ENCODE results near the gene SYNDIG1.

The SYNDIG1 gene

DNA sequence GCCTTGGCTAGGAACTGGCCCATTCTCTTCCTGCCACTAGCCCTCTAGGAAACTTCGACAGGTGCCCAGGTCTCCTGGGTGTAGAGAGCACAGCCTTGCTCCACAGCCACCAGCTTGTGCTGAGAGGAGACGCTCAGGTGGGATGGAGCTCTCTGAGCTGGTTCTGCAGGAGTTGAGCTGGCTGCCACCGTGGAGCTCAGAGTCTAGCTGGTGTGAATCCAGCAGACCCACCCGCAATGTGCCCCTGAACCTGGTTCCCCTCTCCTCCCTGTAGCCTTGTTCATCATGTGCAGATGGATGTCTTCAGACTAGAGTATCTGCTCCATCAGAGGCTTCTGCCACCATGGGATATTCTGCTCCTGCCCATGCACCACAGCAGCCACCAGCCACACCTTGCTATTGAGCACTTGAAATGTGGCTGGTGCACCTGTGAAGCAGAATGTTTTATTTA is 222.5 kb downstream of the SYNDIG1 start:
- Mint-ChIP-seq H3K4me1 (no peaks in the 10 kb centered on the region), H3K36me3 (ENCODE audit: insufficient read depth) (peaks cover 2% of the 10 kb centered on the region), H3K4me3 (no peak overlapping the region), H3K27ac (ENCODE audit: low read depth) (no peak overlapping the region), H3K9me3 (no peaks in the 10 kb centered on the region), H3K27me3 (peaks cover 78% of the 10 kb centered on the region)
- ATAC-seq (replicated peaks; ENCODE audit: extremely low read depth, poor library complexity, severe bottlenecking) = no peak
- DNase-seq (ENCODE audit: low spot score in 2 of 2) = no peak

DNA sequence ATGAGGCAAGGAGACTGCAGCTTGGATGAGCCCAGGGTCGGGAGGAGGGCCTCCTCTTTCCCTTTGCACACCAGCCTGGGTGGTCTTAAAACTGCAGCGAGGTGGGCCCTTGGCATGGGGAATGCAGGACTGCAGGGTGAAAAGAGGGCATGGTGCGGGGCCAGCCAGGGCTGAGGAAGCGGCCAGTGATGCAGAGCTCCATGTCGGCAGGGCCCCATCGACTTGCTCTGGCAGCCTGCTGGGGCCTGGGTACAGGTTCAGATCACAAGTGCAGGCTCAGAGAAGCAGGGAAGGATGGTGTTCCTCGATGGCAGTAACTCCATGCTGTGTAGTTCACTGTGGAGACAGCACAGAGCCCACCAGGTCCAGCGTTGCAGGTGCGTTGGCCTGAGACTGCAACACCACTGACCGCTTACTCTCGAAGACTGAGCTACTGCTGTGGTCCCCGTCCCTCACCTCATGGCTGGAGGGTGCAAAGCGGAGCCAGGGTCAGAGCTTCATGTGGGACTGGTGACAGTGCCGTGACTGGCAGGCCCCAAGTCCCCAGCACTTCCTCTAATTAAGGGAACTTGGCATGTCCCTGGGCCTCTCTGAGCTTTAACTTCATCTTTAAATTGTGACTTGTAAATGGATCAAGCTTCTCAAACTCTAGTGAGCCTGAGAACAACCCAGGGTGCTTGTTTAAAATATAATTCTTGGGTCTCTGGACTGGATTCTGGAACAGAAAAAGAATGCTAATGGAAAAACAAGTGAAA is 223.2 kb downstream of the SYNDIG1 start:
- H3K4me1 Mint-ChIP-seq = no peaks in the 10 kb centered on the region
- H3K9me3 Mint-ChIP-seq = no peaks in the 10 kb centered on the region
- ATAC-seq (replicated peaks; ENCODE audit: extremely low read depth, poor library complexity, severe bottlenecking) (no peak), DNase-seq (ENCODE audit: low spot score in 2 of 2) (no peak)
- H3K27ac Mint-ChIP-seq (ENCODE audit: low read depth) = no peak overlapping the region
- no peaks in the 10 kb centered on the region for H3K36me3 Mint-ChIP-seq (ENCODE audit: insufficient read depth)
- H3K4me3 Mint-ChIP-seq = no peak overlapping the region
- H3K27me3 Mint-ChIP-seq = peaks cover 72% of the 10 kb centered on the region

DNA sequence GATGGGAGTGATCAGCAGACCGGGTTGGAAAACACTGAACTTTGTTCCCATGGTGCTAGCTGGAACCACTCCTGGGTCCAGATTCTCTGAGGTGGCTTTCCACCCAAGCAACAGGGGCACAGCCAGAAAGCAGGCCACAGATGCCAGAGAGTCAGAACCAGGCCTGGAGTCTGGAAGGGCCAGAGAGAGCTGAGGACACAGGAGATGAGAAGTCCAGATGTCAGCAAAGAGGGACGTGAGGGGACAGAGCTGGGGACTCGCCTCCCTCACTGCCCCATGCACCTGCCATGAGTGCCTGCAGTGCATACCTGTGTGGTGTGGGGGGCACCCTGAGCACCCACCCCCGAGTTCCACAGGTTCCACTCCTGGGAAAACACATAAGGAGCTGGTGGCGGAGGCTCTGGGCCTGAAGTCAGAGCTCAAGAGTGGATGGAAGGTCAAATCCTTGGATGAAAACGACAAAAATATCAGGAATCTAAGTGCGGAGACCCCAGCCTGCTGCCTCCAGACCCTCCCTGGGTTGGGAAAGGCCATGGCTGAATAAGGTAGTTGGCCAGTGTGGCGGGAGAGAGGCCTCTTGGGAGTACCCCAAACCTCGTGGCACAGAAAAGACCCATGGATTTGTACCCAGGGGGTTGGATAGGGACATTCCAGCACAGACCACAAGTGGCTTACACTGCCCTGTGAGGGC is 224.2 kb downstream of the SYNDIG1 start:
- Mint-ChIP-seq H3K27me3 (peaks cover 67% of the 10 kb centered on the region), H3K9me3 (no peaks in the 10 kb centered on the region), H3K36me3 (ENCODE audit: insufficient read depth) (no peaks in the 10 kb centered on the region), H3K4me1 (no peaks in the 10 kb centered on the region), H3K27ac (ENCODE audit: low read depth) (no peak overlapping the region), H3K4me3 (no peak overlapping the region)
- ATAC-seq (replicated peaks; ENCODE audit: extremely low read depth, poor library complexity, severe bottlenecking) = no peak
- no peak for DNase-seq (ENCODE audit: low spot score in 2 of 2)

DNA sequence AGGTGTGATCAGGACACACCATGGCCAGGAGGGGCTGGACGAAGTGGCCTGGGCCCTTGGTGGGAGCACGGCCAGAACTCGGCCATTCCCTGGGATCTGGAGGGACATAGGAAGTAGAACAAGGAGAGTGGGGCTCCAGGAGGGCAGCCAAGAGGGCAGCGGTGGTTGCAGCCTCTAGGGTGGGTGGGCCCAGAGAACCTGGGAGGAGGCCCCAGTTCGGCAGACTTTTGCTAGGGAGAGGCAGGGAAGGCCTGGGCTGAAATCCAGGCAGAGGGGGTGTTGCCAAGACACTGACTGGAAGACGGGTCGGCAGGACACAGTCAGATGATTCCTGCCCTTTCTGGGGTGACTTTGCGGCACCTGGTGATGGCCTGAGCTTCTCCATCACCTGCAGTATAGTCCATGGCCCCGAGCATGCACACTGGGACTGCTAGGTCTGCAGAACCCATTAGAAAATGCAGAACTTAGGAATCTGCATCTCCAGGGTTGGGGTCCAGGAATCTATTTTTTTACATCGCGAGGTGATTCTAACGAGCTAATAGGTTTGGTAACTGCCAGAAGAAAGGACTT is 224.8 kb downstream of the SYNDIG1 start:
- H3K9me3 Mint-ChIP-seq = no peaks in the 10 kb centered on the region
- no peak overlapping the region for H3K4me3 Mint-ChIP-seq
- ATAC-seq (replicated peaks; ENCODE audit: extremely low read depth, poor library complexity, severe bottlenecking) = no peak
- DNase-seq (ENCODE audit: low spot score in 2 of 2) = no peak
- H3K27ac Mint-ChIP-seq (ENCODE audit: low read depth) = no peak overlapping the region
- H3K27me3 Mint-ChIP-seq = peaks cover 64% of the 10 kb centered on the region
- no peaks in the 10 kb centered on the region for H3K4me1 Mint-ChIP-seq
- no peaks in the 10 kb centered on the region for H3K36me3 Mint-ChIP-seq (ENCODE audit: insufficient read depth)

DNA sequence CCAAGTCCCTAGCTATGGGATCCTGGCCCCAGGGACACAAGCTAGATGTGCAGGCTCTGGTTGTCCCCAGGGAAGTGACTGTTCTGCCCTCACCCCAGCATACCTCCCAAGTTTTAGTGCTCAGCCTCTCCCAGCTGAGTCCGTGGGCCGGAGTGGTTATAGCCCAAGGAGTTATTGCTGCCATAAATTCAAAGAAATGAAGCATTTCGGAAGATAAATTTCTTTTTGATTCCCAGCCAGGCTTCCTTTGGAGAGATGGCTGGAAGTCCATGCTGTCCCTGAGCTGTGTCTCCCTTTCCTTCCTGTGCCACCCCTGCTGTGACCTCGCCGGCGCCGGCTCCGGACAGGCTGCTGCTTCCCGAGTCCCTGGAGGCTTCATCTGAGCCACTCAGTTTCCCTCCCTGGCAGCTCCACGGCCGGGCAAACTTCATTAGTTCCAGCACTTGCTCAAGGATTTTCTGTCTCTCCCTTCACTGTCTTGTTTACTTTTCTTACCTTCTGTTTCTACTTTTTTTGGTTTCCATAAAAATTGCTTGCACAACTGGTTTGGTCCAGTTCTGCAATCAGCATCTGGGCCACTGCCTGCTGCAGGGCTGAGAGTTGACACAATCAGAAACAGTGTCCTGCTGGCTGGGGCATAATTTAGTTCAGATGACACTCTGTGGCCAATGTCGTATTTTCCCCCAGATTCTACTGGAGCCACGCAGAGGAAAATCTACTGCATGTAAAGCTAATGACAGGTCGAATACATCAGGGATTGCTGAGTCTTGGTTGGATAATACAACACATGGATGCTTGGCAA is 225.5 kb downstream of the SYNDIG1 start:
- Mint-ChIP-seq H3K4me1 (no peaks in the 10 kb centered on the region), H3K27me3 (peaks cover 64% of the 10 kb centered on the region), H3K36me3 (ENCODE audit: insufficient read depth) (no peaks in the 10 kb centered on the region), H3K27ac (ENCODE audit: low read depth) (no peak overlapping the region), H3K4me3 (no peak overlapping the region), H3K9me3 (no peaks in the 10 kb centered on the region)
- DNase-seq (ENCODE audit: low spot score in 2 of 2) = no peak
- ATAC-seq (replicated peaks; ENCODE audit: extremely low read depth, poor library complexity, severe bottlenecking) = no peak

DNA sequence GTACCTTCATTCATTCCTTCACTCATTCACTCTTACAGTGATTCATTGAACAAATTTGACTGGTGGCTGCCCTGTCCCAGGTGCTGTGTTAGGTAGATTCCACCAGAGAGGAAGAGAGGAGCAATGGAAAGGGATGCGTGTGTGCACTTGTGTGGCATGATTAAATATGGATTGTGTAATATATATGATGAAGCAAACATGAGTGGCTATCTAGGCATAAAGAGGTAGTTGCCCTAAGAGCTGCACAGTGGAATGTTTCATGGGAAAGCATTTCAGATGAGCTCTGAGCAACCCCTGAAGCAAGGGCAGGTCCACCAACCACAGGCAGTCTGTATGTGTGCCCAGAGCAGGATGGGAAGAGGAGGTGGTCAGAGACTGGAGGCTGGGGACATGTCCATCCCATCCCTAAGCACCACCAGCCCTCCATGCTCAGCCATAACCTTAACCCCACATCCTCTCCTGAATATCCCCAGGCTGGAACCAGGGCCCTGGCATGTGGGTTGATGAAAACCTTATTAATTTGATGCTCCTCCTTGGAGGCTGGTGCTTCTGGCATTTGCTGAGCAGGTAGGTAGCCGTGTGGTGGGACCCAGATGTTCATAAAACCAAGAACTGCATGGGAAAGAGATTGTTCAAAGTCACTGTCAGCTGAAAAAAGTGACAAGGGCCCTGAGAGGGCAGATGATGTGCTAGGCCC is 226.2 kb downstream of the SYNDIG1 start:
- no peak for DNase-seq (ENCODE audit: low spot score in 2 of 2)
- no peak overlapping the region for H3K4me3 Mint-ChIP-seq
- ATAC-seq (replicated peaks; ENCODE audit: extremely low read depth, poor library complexity, severe bottlenecking) = no peak
- no peak overlapping the region for H3K27ac Mint-ChIP-seq (ENCODE audit: low read depth)
- no peaks in the 10 kb centered on the region for H3K9me3 Mint-ChIP-seq
- no peaks in the 10 kb centered on the region for H3K4me1 Mint-ChIP-seq
- H3K27me3 Mint-ChIP-seq = peaks cover 64% of the 10 kb centered on the region
- no peaks in the 10 kb centered on the region for H3K36me3 Mint-ChIP-seq (ENCODE audit: insufficient read depth)

DNA sequence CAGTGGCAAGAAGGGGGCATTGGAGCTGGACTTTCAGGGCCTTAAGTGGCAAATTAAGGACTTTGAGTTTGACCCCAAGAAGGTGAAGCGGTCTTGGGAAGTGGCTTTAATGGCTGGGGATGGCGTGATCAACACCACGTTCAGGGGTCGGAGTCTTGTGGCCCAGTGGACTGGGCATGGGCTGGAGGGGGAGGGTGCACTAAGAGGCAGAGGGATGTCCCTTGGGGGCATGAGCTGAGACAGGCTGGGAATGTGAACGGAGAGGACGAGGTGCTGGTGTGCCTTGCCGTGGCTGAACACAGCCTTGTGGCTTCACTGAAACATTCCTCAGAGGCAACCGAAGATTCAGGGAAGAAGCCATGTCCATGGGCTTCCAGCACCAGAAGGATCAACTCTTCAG is 227.0 kb downstream of the SYNDIG1 start:
- H3K4me1 Mint-ChIP-seq = no peaks in the 10 kb centered on the region
- no peak for DNase-seq (ENCODE audit: low spot score in 2 of 2)
- H3K36me3 Mint-ChIP-seq (ENCODE audit: insufficient read depth) = no peaks in the 10 kb centered on the region
- no peaks in the 10 kb centered on the region for H3K9me3 Mint-ChIP-seq
- H3K27me3 Mint-ChIP-seq = peaks cover 71% of the 10 kb centered on the region
- no peak overlapping the region for H3K27ac Mint-ChIP-seq (ENCODE audit: low read depth)
- H3K4me3 Mint-ChIP-seq = no peak overlapping the region
- ATAC-seq (replicated peaks; ENCODE audit: extremely low read depth, poor library complexity, severe bottlenecking) = no peak

DNA sequence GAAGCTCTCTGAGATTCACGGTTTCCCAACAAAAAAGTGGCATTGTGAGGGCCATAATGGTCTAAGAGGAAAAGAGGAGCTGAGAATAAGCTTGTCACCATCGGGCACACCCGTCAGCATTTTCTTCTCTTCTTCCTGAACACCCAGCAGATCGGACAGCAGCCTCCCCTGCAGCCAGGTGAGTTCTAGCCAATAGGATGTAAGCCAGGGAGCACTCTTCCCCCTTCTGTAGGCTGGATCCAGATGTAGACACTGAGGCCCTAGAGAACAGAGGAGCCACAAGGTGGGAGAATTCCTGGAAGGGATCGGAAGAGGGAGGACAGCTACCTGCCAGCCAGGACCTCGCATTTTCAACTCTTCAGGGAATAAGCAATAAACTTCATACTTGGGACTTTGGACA is 228.0 kb downstream of the SYNDIG1 start:
- H3K27ac Mint-ChIP-seq (ENCODE audit: low read depth) = no peak overlapping the region
- no peaks in the 10 kb centered on the region for H3K36me3 Mint-ChIP-seq (ENCODE audit: insufficient read depth)
- peaks cover 65% of the 10 kb centered on the region for H3K27me3 Mint-ChIP-seq
- no peak overlapping the region for H3K4me3 Mint-ChIP-seq
- no peak for ATAC-seq (replicated peaks; ENCODE audit: extremely low read depth, poor library complexity, severe bottlenecking)
- no peaks in the 10 kb centered on the region for H3K4me1 Mint-ChIP-seq
- H3K9me3 Mint-ChIP-seq = no peaks in the 10 kb centered on the region
- DNase-seq (ENCODE audit: low spot score in 2 of 2) = no peak

DNA sequence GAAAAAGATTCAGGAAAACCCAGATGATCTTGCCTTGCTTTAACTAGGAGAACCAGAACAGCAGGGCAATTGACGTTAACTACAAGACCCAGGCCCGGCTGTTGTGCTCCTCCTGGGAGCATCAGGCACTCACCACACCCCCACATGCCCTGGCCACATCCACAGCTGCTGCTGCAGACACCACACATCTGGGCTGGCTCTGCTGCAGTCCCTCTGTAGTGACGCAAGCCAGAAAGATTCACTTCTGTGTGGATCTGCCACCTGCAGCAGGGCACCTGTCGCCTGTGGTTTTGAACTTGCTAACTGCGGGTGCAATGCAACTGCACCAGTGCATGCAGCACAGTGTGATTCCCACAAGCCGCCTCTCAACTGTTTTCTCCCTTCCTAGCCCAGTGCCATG is 228.8 kb downstream of the SYNDIG1 start:
- H3K9me3 Mint-ChIP-seq = no peaks in the 10 kb centered on the region
- DNase-seq (ENCODE audit: low spot score in 2 of 2) (no peak), ATAC-seq (replicated peaks; ENCODE audit: extremely low read depth, poor library complexity, severe bottlenecking) (no peak)
- no peaks in the 10 kb centered on the region for H3K4me1 Mint-ChIP-seq
- no peak overlapping the region for H3K27ac Mint-ChIP-seq (ENCODE audit: low read depth)
- H3K36me3 Mint-ChIP-seq (ENCODE audit: insufficient read depth) = no peaks in the 10 kb centered on the region
- peaks cover 60% of the 10 kb centered on the region for H3K27me3 Mint-ChIP-seq
- no peak overlapping the region for H3K4me3 Mint-ChIP-seq

DNA sequence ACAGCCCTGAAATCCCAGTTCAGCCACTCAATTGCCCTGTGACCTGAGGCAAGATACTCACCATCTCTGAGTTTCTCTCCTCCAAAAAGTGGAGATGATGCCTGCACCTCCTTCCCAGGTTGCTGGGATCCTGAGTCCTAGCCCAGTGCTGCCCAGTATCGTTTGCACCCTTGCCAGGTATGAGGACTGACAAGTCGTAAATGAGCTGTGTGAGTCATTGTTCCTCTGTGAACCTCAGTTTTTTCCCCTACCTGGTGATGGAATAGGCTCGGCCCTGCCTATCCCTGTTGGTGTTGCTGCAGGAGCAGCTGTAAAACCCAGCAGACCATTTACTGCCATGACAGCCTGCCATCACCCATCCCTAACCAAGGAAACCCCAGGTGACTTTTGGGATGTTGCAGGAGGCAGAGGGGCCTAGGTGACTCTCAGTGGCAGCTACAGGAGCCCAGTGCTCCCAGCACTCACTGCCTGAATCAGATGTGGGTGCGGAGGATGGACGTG is 229.3 kb downstream of the SYNDIG1 start:
- H3K9me3 Mint-ChIP-seq = no peaks in the 10 kb centered on the region
- no peaks in the 10 kb centered on the region for H3K36me3 Mint-ChIP-seq (ENCODE audit: insufficient read depth)
- ATAC-seq (replicated peaks; ENCODE audit: extremely low read depth, poor library complexity, severe bottlenecking) (no peak), DNase-seq (ENCODE audit: low spot score in 2 of 2) (no peak)
- H3K4me3 Mint-ChIP-seq = no peak overlapping the region
- no peaks in the 10 kb centered on the region for H3K4me1 Mint-ChIP-seq
- H3K27me3 Mint-ChIP-seq = peaks cover 54% of the 10 kb centered on the region
- H3K27ac Mint-ChIP-seq (ENCODE audit: low read depth) = no peak overlapping the region

DNA sequence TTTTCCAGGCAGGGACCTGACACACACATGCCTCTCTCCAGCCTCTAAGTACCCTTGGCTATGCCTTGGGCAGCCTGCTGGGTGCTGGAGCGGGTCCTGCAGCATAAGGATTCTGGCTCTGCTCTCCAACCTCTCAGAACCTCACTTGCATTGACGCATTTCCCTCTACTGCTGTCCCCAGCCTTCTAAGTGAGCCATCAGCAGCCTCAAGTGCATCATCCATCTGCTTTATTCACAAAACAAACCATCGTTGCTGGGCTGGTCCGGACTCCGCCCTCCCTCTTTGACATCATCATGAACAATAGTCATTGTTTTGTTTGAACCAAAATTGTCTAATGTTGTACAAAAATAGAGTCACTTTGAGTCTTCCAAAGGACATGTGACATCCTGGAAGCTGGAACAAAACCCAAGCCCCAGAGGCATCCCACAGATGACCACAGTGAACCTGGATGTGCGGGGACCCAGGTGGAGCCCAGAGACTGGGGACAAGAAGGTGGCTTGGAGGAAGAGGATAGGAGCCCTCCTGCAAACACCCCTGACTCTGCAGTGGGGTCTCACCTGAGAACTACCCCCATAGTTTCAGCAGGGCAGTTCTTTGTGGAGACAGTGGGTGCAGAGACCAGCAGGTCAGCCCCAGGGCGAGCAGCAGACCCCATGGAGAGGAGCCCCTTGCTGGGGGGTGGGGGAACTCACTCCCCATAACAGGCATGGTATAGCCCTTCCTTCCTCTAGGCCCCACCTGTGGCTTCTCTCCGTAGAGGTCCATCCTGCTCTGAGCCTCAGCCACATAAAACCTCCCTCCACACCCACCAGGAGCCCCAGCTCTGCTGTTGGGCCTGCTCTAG is 230.1 kb downstream of the SYNDIG1 start:
- DNase-seq (ENCODE audit: low spot score in 2 of 2) (no peak), ATAC-seq (replicated peaks; ENCODE audit: extremely low read depth, poor library complexity, severe bottlenecking) (no peak)
- Mint-ChIP-seq H3K4me3 (no peak overlapping the region), H3K36me3 (ENCODE audit: insufficient read depth) (no peaks in the 10 kb centered on the region), H3K27me3 (peaks cover 46% of the 10 kb centered on the region), H3K4me1 (no peaks in the 10 kb centered on the region), H3K27ac (ENCODE audit: low read depth) (no peak overlapping the region), H3K9me3 (no peaks in the 10 kb centered on the region)
